ENCODE measurements around the gene L3MBTL4. TPM values are rescaled to one million over a fixed set of nuclear protein-coding genes. Genes with fewer than 3 reads are reported as not detected.

Gene L3MBTL4
- total RNA-seq, 2 donors from 2014 or later: 4.6 to 7.2 TPM

DNA sequence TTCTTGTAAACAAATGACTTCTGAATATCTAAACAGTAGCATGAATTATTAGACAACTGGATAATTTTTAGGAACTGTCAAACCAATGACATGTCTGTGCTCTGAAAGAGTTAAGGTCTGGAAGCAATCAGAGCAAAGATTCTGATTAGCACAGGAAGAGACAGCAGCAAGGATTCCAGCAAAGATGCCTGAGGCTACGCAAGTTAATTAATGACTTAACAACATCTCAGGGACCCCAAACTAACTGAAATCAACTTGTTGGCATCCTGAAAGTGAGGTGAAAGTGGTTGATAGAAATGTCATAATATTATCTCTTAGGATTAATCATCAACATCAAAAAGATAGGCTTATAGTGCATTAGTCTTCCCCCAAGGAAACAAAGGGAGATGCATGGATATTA is 396.0 kb downstream of the L3MBTL4 start:
- H3K36me3 Mint-ChIP-seq (ENCODE audit: low read depth): no peaks in the 10 kb centered on the region
- H3K27ac ChIP-seq (ENCODE audit: low read depth, low read length): no peak overlapping the region
- TF ChIP-seq CTCF (conservative IDR thresholded peaks at IDR 0.05): no peak
- H3K9me3 Mint-ChIP-seq: no peaks in the 10 kb centered on the region
- peaks cover 9% of the 10 kb centered on the region for H3K4me1 Mint-ChIP-seq
- H3K27ac Mint-ChIP-seq: no peak overlapping the region
- no peaks in the 10 kb centered on the region for H3K9me3 ChIP-seq (ENCODE audit: control insufficient read depth, low read length)
- no peak overlapping the region for H3K4me3 Mint-ChIP-seq
- no peaks in the 10 kb centered on the region for H3K36me3 ChIP-seq (ENCODE audit: control insufficient read depth, insufficient read depth, low read length)
- H3K9ac ChIP-seq (ENCODE audit: extremely low read depth, low read length, poor library complexity, severe bottlenecking): no peak overlapping the region
- no peak overlapping the region for H3K4me3 ChIP-seq (ENCODE audit: low read length)
- 100% methylated on average over 1 of the region's 1 CpG; no CpG with 5 or more reads in 1 of the 2 experiments for WGBS, 2 experiments (ENCODE audit: insufficient coverage in 1 of 2, insufficient read length in 1 of 2)
- DNase-seq: no peak
- no peaks in the 10 kb centered on the region for H3K27me3 ChIP-seq (ENCODE audit: control insufficient read depth, insufficient read depth, low read length, poor library complexity, severe bottlenecking)
- peaks cover 18% of the 10 kb centered on the region for H3K27me3 Mint-ChIP-seq (ENCODE audit: insufficient read depth)
- H3K4me1 ChIP-seq (ENCODE audit: control insufficient read depth, insufficient read depth, low read length): peaks cover 7% of the 10 kb centered on the region

DNA sequence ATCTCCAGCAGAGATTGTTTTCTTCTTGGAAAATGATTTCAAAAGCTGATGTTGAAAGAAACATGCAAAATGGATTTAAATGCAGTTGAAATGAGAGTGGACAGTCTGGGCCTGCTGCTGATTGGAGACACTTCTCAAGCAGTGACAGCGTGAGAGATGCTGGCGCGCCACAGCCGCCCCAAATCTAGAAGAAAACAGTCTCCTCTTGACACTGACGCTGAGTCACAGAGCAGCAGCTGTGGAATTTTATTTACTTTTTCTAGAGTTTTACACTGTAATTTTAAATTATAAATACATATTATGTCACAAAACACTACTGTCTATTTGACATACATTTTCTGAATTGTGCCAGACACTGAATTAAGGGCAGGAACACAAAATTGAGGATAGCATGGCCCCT is 397.5 kb downstream of the L3MBTL4 start:
- no peak for DNase-seq
- H3K36me3 Mint-ChIP-seq (ENCODE audit: low read depth): no peaks in the 10 kb centered on the region
- H3K27ac ChIP-seq (ENCODE audit: low read depth, low read length): no peak overlapping the region
- no peaks in the 10 kb centered on the region for H3K4me1 ChIP-seq (ENCODE audit: control insufficient read depth, insufficient read depth, low read length)
- H3K9me3 ChIP-seq (ENCODE audit: control insufficient read depth, low read length): no peaks in the 10 kb centered on the region
- no peak for TF ChIP-seq CTCF (conservative IDR thresholded peaks at IDR 0.05)
- no peaks in the 10 kb centered on the region for H3K27me3 ChIP-seq (ENCODE audit: control insufficient read depth, insufficient read depth, low read length, poor library complexity, severe bottlenecking)
- no peak overlapping the region for H3K4me3 Mint-ChIP-seq
- no peak overlapping the region for H3K4me3 ChIP-seq (ENCODE audit: low read length)
- no peaks in the 10 kb centered on the region for H3K36me3 ChIP-seq (ENCODE audit: control insufficient read depth, insufficient read depth, low read length)
- H3K27ac Mint-ChIP-seq: no peak overlapping the region
- H3K27me3 Mint-ChIP-seq (ENCODE audit: insufficient read depth): peaks cover 17% of the 10 kb centered on the region
- H3K9me3 Mint-ChIP-seq: no peaks in the 10 kb centered on the region
- H3K9ac ChIP-seq (ENCODE audit: extremely low read depth, low read length, poor library complexity, severe bottlenecking): no peak overlapping the region
- peaks cover under 1% of the 10 kb centered on the region for H3K4me1 Mint-ChIP-seq
- WGBS, 2 experiments (ENCODE audit: insufficient coverage in 1 of 2, insufficient read length in 1 of 2): 83 to 90% methylated on average over 2 to 5 of the region's 5 CpGs

DNA sequence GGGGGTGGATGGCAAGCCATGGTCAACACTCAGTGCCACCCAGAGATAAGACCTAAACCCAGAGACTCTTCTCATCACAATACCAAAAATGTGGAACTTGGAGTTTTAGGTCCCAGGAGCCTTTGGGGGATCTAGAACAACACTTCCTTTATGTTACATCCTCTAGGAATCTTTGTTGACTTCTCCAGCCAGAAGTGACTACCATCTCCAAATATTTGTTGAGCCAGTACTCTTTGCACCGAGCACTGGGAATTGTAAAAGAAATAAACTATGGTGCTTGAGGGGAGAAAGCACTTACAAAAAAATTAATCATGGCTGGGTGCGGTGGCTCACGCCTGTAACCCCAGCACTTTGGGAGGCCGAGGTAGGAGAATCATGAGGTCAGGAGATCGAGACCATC is 399.3 kb downstream of the L3MBTL4 start:
- H3K4me1 ChIP-seq (ENCODE audit: control insufficient read depth, insufficient read depth, low read length): no peaks in the 10 kb centered on the region
- no peak for DNase-seq

More for the DNA sequence above, 399.3 kb downstream of the L3MBTL4 start:
- WGBS, 2 experiments (ENCODE audit: insufficient coverage in 1 of 2, insufficient read length in 1 of 2): 95 to 100% methylated on average over 1 to 5 of the region's 5 CpGs
- H3K36me3 ChIP-seq (ENCODE audit: control insufficient read depth, insufficient read depth, low read length): no peaks in the 10 kb centered on the region
- no peak overlapping the region for H3K4me3 Mint-ChIP-seq
- no peaks in the 10 kb centered on the region for H3K4me1 Mint-ChIP-seq
- no peak overlapping the region for H3K27ac ChIP-seq (ENCODE audit: low read depth, low read length)
- no peaks in the 10 kb centered on the region for H3K9me3 Mint-ChIP-seq
- no peaks in the 10 kb centered on the region for H3K36me3 Mint-ChIP-seq (ENCODE audit: low read depth)
- peaks cover 3% of the 10 kb centered on the region for H3K27me3 Mint-ChIP-seq (ENCODE audit: insufficient read depth)
- no peak overlapping the region for H3K9ac ChIP-seq (ENCODE audit: extremely low read depth, low read length, poor library complexity, severe bottlenecking)
- no peak overlapping the region for H3K4me3 ChIP-seq (ENCODE audit: low read length)
- H3K27me3 ChIP-seq (ENCODE audit: control insufficient read depth, insufficient read depth, low read length, poor library complexity, severe bottlenecking): no peaks in the 10 kb centered on the region
- no peaks in the 10 kb centered on the region for H3K9me3 ChIP-seq (ENCODE audit: control insufficient read depth, low read length)
- no peak overlapping the region for H3K27ac Mint-ChIP-seq
- TF ChIP-seq CTCF (conservative IDR thresholded peaks at IDR 0.05): no peak
